DND-41 (cell line): ENCODE measurements around the gene AVEN.

ENCODE experiments used
- ATAC-seq: fragments of 200-7000 bp; cut with Tn5 transposase; 3 replicates; pipeline ENCODE4 v1.9.1; 2021; ENCODE audit warnings: low read depth; ENCODE audit not compliant: insufficient read depth
- DNase-seq: peaks from one replicate; pipeline ENCODE4 v3.0.0-alpha.2; 2020
- H2AFZ ChIP-seq: 2 replicates; pipeline ENCODE4 v1.6.0; 2012; ENCODE audit warnings: low read depth, low read length
- H3K27ac ChIP-seq: 2 replicates; pipeline ENCODE4 v1.5.1; 2012; ENCODE audit warnings: low read length, inconsistent platforms
- H3K27me3 ChIP-seq: fragments of 200-600 bp; sonication (generic); 2 replicates; pipeline ENCODE4 v1.6.0; 2012; ENCODE audit warnings: low read length, mild to moderate bottlenecking, inconsistent platforms; ENCODE audit not compliant: insufficient read depth, poor library complexity
- H3K36me3 ChIP-seq: 2 replicates; pipeline ENCODE4 v1.5.1; 2012; ENCODE audit warnings: low read length, inconsistent platforms; ENCODE audit not compliant: insufficient read depth
- H3K4me1 ChIP-seq: 2 replicates; pipeline ENCODE4 v1.5.1; 2012; ENCODE audit warnings: mild to moderate bottlenecking, low read length; ENCODE audit not compliant: insufficient read depth
- H3K4me2 ChIP-seq: 2 replicates; pipeline ENCODE4 v1.6.0; 2012; ENCODE audit warnings: mild to moderate bottlenecking, moderate library complexity, low read length, inconsistent platforms; ENCODE audit not compliant: insufficient read depth
- H3K4me3 ChIP-seq, 2 experiments: fragments of 200-600 bp in 1 of 2; shearing (Covaris generic) in 1 of 2; 2 replicates each; pipeline ENCODE4 v1.5.1; 2012 to 2016; ENCODE audit warnings: inconsistent platforms in 2 of 2, low read length in 2 of 2, mild to moderate bottlenecking in 2 of 2, low read depth in 1 of 2, moderate library complexity in 1 of 2
- H3K79me2 ChIP-seq: 2 replicates; pipeline ENCODE4 v1.6.0; 2012; ENCODE audit warnings: low read length, inconsistent platforms; ENCODE audit not compliant: insufficient read depth
- H3K9ac ChIP-seq: 2 replicates; pipeline ENCODE4 v1.6.0; 2012; ENCODE audit warnings: low read depth, mild to moderate bottlenecking, inconsistent platforms, low read length, moderate library complexity
- H3K9me3 ChIP-seq: 2 replicates; pipeline ENCODE4 v1.5.1; 2012; ENCODE audit warnings: low read length, moderate library complexity, mild to moderate bottlenecking, inconsistent platforms; ENCODE audit not compliant: insufficient read depth, severe bottlenecking
- H4K20me1 ChIP-seq: 2 replicates; pipeline ENCODE4 v1.6.0; 2012; ENCODE audit warnings: low read length; ENCODE audit not compliant: insufficient read depth
- CTCF ChIP-seq: IDR thresholded peaks from 2 replicates; pipeline ENCODE4 v1.5.1; 2012; ENCODE audit warnings: borderline replicate concordance, low read length, moderate library complexity, mild to moderate bottlenecking; ENCODE audit not compliant: poor library complexity, severe bottlenecking; ENCODE audit errors: extremely low read depth
- EZH2 ChIP-seq: IDR thresholded peaks from 3 replicates; pipeline ENCODE4 v1.6.1; 2012; ENCODE audit warnings: borderline replicate concordance, low read depth, mild to moderate bottlenecking, moderate library complexity, low read length, inconsistent platforms; ENCODE audit not compliant: severe bottlenecking

The AVEN gene

GRCh38 chr15:34043813-34044212 lies 4.8 kb upstream of the AVEN start:
- no peak for ATAC-seq
- no peaks in the 10 kb centered on the region for H4K20me1 ChIP-seq

GRCh38 chr15:34043391-34043790 lies 4.4 kb upstream of the AVEN start:
- TF ChIP-seq EZH2: no peak
- no peak for TF ChIP-seq CTCF
- Histone ChIP-seq H2AFZ (no peak overlapping the region), H4K20me1 (no peaks in the 10 kb centered on the region), H3K4me2 (no peak overlapping the region), H3K79me2 (no peaks in the 10 kb centered on the region), H3K9me3 (no peaks in the 10 kb centered on the region), H3K4me1 (peaks cover 11% of the 10 kb centered on the region), H3K36me3 (no peaks in the 10 kb centered on the region), H3K27ac (no peak overlapping the region), H3K4me3 (no peak overlapping the region), H3K27me3 (no peaks in the 10 kb centered on the region), H3K9ac (no peak overlapping the region)
- no peak for ATAC-seq
- DNase-seq: no peak

More at GRCh38 chr15:34043813-34044212, 4.8 kb upstream of the AVEN start:
- Histone ChIP-seq H3K36me3 (no peaks in the 10 kb centered on the region), H3K27me3 (no peaks in the 10 kb centered on the region), H3K4me2 (no peak overlapping the region), H3K4me3 (no peak overlapping the region), H3K9ac (no peak overlapping the region), H3K4me1 (peaks cover 11% of the 10 kb centered on the region), H2AFZ (no peak overlapping the region), H3K79me2 (no peaks in the 10 kb centered on the region), H3K27ac (no peak overlapping the region), H3K9me3 (no peaks in the 10 kb centered on the region)
- TF ChIP-seq EZH2 (no peak), CTCF (no peak)
- no peak for DNase-seq

- Histone ChIP-seq H3K36me3 (no peaks in the 10 kb centered on the region), H3K4me1 (peaks cover 21% of the 10 kb centered on the region), H4K20me1 (no peaks in the 10 kb centered on the region), H3K4me3 (peak overlapping the region in 1 of 2 experiments; percentile 88; a peak in 2 of 4 replicates), H3K9me3 (no peaks in the 10 kb centered on the region), H3K27ac (peak overlapping the region; percentile 7), H2AFZ (peak overlapping the region; percentile 97), H3K4me2 (peak overlapping the region; percentile 69), H3K9ac (peak overlapping the region; percentile 74; the same call in 1 of the 2 replicates), H3K79me2 (no peaks in the 10 kb centered on the region), H3K27me3 (no peaks in the 10 kb centered on the region)
- DNase-seq (no peak), ATAC-seq (no peak)
- TF ChIP-seq EZH2: no peak
- TF ChIP-seq CTCF: no peak
Observed at GRCh38 chr15:34039790-34040113, 748 bp upstream of the AVEN start.
